NT2/D1 (cell line): ENCODE measurements around the gene DHRS7B.

Experiments
- SUZ12 ChIP-seq: IDR thresholded peaks from 2 replicates; pipeline ENCODE4 v1.6.1; 2011; ENCODE audit not compliant: insufficient read length, insufficient read depth; ENCODE audit errors: extremely low read depth
- YY1 ChIP-seq: IDR thresholded peaks from 2 replicates; pipeline ENCODE4 v1.6.1; 2011; ENCODE audit not compliant: insufficient read length, insufficient read depth
- ZNF274 ChIP-seq: IDR thresholded peaks from 2 replicates; pipeline ENCODE4 v1.6.1; 2011; ENCODE audit warnings: mild to moderate bottlenecking, low read depth, low read length

DNA sequence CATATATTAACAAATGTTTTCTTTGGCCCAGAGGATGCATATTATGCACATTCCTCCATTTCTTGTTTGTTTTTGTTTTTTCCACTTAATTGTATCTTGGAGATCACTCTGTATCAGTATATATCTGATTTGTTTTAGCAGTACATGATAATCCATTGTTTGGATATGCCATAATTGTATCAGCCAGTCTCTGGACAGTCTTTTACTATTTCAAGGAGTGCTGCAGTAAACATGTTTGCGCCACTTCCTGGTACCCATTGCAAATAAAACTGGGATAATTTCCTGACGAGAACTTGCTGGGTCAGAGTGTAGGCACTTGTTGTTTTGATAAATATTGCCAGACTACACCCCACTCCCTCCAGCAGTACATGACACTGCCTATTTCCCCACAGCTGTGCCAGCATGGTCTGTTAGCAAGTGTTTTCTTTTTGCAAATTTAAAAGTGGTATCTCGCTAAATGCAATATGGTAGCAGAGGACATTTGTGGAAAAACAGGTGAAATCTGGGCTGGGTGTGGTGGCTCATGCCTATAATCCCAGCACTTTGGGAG, 92.1 kb downstream of the DHRS7B start:
- no peak for TF ChIP-seq YY1
- no peak for TF ChIP-seq ZNF274
- TF ChIP-seq SUZ12 = no peak
